OCI-LY3 (cell line): Measurements from ENCODE around the gene ERLIN1.

Experiments
- CTCF ChIP-seq: fragments of 200-600, 300-600 bp; sonication (generic); IDR thresholded peaks from 2 replicates; pipeline ENCODE4 v1.5.1; 2014; ENCODE audit warnings: antibody characterized with exemption, low read length, low read depth
- EZH2phosphoT487 ChIP-seq: fragments of 200-600 bp; shearing (Covaris generic); IDR thresholded peaks from 2 replicates; pipeline ENCODE4 v1.6.1; 2018; ENCODE audit warnings: antibody characterized with exemption, mixed run types, low read depth

GRCh38 chr10:100204370-100204769 is 18.5 kb upstream of the ERLIN1 start:
- TF ChIP-seq CTCF (no peak), EZH2phosphoT487 (no peak)
